Measurements from ENCODE around the gene CCNF. TPM values are rescaled to one million over a fixed set of nuclear protein-coding genes. Genes with fewer than 3 reads are reported as not detected.
A peak's percentile ranks its signal among the peaks of the same experiment; 100 is the strongest.

CCNF gene
- polyA plus RNA-seq, 1 donor from 2014 or later: 5.2 TPM

GRCh38 chr16:2460916-2461315 lies 31.7 kb downstream of the CCNF start:
- Histone ChIP-seq H3K4me2 (ENCODE audit: low read length) (peak overlapping the region; percentile 70), H3K4me3 (ENCODE audit: low read length) (peak overlapping the region; percentile 66), H3K36me3 (ENCODE audit: insufficient read depth, low read length) (no peaks in the 10 kb centered on the region), H4K20me1 (ENCODE audit: insufficient read depth) (no peaks in the 10 kb centered on the region), H3K9ac (ENCODE audit: low read length) (peak overlapping the region; percentile 55), H3F3A (ENCODE audit: insufficient read depth, low read length, poor library complexity, severe bottlenecking) (no peaks in the 10 kb centered on the region), H3K9me2 (ENCODE audit: insufficient read depth, low read length) (no peaks in the 10 kb centered on the region), H2AFZ (ENCODE audit: low read depth, low read length) (no peak overlapping the region), H3K9me3 (ENCODE audit: low read length) (no peaks in the 10 kb centered on the region), H3K27ac (ENCODE audit: low read length) (no peak overlapping the region), H3K79me2 (replicated peaks; ENCODE audit: insufficient read depth, low read length) (no peaks in the 10 kb centered on the region), H3K27me3 (ENCODE audit: insufficient read depth, low read depth, low read length) (no peaks in the 10 kb centered on the region)
- TF ChIP-seq SMC3 (conservative IDR thresholded peaks at IDR 0.05; ENCODE audit: poor library complexity) (no peak), POLR2AphosphoS5 (IDR thresholded peaks at IDR 0.05) (no peak), TAF1 (IDR thresholded peaks at IDR 0.05; ENCODE audit: low read depth) (no peak), EP300 (conservative IDR thresholded peaks at IDR 0.05; ENCODE audit: poor library complexity, severe bottlenecking) (no peak), RAD21 (conservative IDR thresholded peaks at IDR 0.05) (no peak), REST (IDR thresholded peaks at IDR 0.05; ENCODE audit: borderline replicate concordance) (no peak), EZH2 (IDR thresholded peaks at IDR 0.05; ENCODE audit: borderline replicate concordance, insufficient read depth, low read length, poor library complexity, severe bottlenecking) (no peak), CTCF (IDR thresholded peaks at IDR 0.05; ENCODE audit: poor library complexity, severe bottlenecking) (no peak), MXI1 (conservative IDR thresholded peaks at IDR 0.05; ENCODE audit: poor library complexity, severe bottlenecking) (no peak)

- no peak overlapping the region for H3K9ac ChIP-seq (ENCODE audit: low read length)
- no peak overlapping the region for H3K27ac ChIP-seq (ENCODE audit: low read length)
- H3K4me3 ChIP-seq (ENCODE audit: low read length): no peak overlapping the region
Observed at GRCh38 chr16:2462031-2462866, 33.0 kb downstream of the CCNF start.

More at GRCh38 chr16:2462031-2462866, 33.0 kb downstream of the CCNF start:
- Histone ChIP-seq H3K4me2 (ENCODE audit: low read length) (no peak overlapping the region), H3K36me3 (ENCODE audit: insufficient read depth, low read length) (no peaks in the 10 kb centered on the region), H3K9me2 (ENCODE audit: insufficient read depth, low read length) (no peaks in the 10 kb centered on the region), H3K9me3 (ENCODE audit: low read length) (no peaks in the 10 kb centered on the region), H2AFZ (ENCODE audit: low read depth, low read length) (no peak overlapping the region), H3K79me2 (replicated peaks; ENCODE audit: insufficient read depth, low read length) (no peaks in the 10 kb centered on the region), H3F3A (ENCODE audit: insufficient read depth, low read length, poor library complexity, severe bottlenecking) (no peaks in the 10 kb centered on the region), H4K20me1 (ENCODE audit: insufficient read depth) (no peaks in the 10 kb centered on the region), H3K27me3 (ENCODE audit: insufficient read depth, low read depth, low read length) (no peaks in the 10 kb centered on the region)
- no peak for TF ChIP-seq SMC3 (conservative IDR thresholded peaks at IDR 0.05; ENCODE audit: poor library complexity)
- no peak for TF ChIP-seq TAF1 (IDR thresholded peaks at IDR 0.05; ENCODE audit: low read depth)
- no peak for TF ChIP-seq MXI1 (conservative IDR thresholded peaks at IDR 0.05; ENCODE audit: poor library complexity, severe bottlenecking)
- TF ChIP-seq EP300 (conservative IDR thresholded peaks at IDR 0.05; ENCODE audit: poor library complexity, severe bottlenecking): no peak
- no peak for TF ChIP-seq RAD21 (conservative IDR thresholded peaks at IDR 0.05)
